Stimulated activated CD4-positive, alpha-beta T cell treated with anti-CD3 and anti-CD28 coated beads, Interleukin-1b, Interleukin-23, amount 100 ng/mL, for 1 hour (primary cell): ENCODE data around the gene RBL2.
A peak's percentile ranks its signal among the peaks of the same experiment; 100 is the strongest.

Experiments
- DNase-seq, 2 donors: peaks; one replicate each; pipeline ENCODE4 v3.0.0-alpha.2; 2020; ENCODE audit warnings: low read depth in 2 of 2

Gene RBL2

DNA sequence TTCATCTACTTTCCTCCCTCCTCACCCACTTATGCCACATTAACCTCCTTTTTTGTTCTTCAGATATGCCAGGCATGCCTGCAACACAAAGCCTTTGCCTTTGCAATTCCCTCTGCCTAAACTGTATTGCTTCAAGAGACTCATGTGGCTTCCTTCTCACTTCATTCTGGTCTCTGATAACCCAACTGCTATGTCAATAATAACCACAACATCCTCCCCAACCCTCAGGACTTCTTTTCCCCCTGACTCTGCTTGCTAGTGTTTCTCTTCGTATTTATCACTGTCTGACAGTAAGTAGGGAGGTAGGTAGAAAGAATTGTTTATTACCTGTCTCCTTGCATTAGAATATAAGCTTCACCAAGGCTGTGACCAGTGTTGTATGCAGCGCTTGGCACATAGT lies 22.4 kb downstream of the RBL2 start:
- no peak for DNase-seq

DNA sequence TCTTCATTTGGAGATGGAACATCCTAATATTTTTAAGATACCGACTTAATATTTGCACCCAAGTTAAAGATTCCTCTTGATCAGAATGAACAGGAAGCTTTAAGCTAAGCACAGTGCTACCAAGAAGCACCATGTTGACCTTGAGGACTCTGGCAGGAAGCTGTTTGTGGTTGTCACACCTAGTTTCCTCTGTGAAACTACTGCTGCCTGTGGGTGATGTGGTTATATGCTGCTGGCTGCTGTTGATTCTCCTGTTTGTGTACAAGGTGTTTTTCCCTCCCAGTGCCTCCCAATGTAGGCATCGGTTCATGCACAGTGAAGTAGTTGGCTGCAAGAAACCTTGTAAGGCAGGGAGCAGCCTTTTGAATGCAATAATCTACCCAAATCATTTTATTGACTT lies 23.4 kb downstream of the RBL2 start:
- no peak for DNase-seq

- DNase-seq: no peak
These were observed 24.4 kb downstream of the RBL2 start for GRCh38 chr16:53458635-53459034.

- no peak for DNase-seq
These were observed 31.5 kb downstream of the RBL2 start for GRCh38 chr16:53465606-53466280.

DNA sequence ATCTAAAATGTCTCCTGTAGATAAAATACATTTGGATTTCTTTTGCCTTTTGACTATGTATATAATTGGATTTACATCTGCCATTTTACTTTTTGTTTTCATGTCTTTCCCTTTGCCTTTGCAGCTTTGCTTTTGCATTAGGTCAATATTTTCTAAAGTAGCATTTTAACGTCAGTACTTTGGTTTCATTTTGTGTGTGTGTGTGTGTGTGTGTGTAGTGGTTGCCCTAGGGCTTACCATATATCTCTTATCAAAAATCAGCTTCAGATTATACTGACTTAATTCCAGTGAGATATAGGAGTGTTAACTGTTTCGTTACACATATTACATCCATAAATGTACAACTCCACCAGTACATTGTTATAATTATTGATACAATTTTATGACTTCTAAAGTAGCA lies 42.6 kb downstream of the RBL2 start:
- DNase-seq: no peak

GRCh38 chr16:53478965-53479364 lies 44.7 kb downstream of the RBL2 start:
- DNase-seq: no peak

DNA sequence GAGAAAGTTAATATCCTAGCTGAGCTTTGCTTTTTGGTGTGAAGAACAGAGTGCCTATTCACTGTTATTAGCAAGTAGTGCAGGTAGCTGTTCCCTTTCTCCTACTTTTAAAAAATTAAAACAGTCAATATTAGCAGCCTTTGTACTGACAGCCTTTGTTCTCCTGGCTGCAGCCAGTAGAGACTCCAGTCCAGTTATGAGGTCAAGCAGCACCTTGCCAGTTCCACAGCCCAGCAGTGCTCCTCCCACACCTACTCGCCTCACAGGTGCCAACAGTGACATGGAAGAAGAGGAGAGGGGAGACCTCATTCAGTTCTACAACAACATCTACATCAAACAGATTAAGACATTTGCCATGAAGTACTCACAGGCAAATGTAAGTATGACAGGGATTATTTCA lies 46.1 kb downstream of the RBL2 start:
- DNase-seq: no peak

- DNase-seq: no peak
These were observed 47.9 kb downstream of the RBL2 start for GRCh38 chr16:53482123-53482522.

- DNase-seq: no peak
These were observed 50.3 kb downstream of the RBL2 start for GRCh38 chr16:53484542-53484941.

DNA sequence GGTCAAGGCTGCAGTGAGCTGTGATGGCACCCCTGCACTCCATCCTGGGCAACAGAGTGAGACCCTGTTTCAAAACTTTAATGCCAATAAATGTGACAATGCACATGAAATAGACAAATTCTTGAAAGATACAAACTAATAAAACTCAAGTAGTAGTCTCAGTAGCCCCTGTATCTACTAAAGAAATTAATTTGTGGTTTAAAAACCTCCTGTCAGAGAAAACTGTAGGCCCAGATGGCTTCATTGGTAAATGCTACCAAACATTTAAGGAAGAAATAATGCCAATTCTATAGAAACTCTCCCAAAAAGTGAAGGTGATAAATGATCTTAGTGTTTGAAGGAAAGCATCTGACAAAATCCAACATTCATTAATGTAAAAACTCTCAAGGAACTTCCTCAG lies 52.0 kb downstream of the RBL2 start:
- DNase-seq: no peak

DNA sequence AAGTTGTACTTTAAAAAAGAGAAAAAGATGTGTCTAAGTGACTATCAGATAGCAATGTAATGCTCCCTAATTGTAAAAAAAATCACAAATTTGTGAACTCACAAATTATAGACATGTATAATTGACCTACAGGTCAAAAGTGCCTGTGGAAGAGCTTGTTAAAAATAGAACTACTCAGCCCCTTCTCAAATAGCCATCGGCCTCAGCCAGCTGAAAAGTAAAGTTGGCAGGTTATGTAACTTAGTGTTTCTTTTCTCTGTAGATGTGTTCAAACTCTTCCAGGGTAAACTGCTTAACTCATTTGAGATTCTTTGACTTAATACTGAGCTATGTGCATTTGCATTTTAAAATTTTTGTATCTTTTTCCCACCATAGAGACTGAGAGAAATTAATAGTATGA lies 55.5 kb downstream of the RBL2 start:
- no peak for DNase-seq

GRCh38 chr16:53492503-53492902 lies 58.2 kb downstream of the RBL2 start:
- DNase-seq: no peak

DNA sequence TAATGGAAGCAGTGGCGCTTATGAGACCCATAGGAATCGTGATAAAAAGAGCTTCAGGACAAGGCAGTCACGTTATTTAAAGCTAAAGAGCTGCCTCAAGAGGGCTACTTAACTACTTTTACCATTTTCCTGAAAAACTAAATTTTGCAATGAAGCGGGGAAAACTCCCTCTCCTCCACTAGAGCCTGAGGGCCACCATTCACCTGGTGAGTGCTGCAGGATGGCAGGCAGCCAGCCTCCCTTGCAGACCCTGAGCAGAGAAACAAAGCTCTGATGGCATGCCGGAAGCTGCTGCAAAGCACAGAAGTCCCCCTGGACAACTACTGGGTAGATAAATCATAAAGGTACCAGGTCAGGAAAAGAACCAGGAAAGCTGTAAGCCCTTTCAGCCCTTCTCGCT lies 60.4 kb downstream of the RBL2 start:
- DNase-seq: no peak

GRCh38 chr16:53495325-53495724 lies 61.1 kb downstream of the RBL2 start:
- DNase-seq: no peak

- no peak for DNase-seq
These were observed 64.7 kb downstream of the RBL2 start for GRCh38 chr16:53498984-53499383.

DNA sequence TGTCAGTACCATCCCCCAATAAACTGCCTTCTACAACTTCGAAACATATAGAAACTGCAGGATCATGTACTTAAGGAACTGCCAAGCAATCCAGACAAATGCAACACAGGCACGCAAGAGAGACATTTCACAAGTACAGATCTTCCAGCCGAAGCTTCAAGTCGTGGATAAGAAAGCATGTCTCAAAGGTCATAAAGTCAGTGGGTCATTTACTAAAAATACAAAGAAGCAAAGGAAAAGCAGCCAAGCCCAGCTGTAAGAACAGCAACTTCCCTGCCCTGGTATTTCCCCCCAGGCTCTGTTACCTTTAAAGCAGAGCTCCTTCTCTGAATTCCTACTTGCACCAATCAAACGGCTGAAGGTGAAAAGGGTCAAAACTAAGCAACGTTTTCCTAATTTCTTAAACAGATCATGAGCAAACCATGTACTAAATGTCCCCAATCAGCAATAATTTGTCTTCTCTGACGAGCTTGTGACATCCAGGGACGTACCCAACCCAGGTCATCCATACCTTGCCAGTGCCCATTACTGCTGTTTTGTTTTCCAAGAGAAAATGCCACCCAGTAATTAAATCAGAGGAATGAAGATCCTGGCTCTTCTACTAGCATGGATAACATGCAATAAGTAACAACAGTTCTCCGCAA lies 67.1 kb downstream of the RBL2 start:
- no peak for DNase-seq

GRCh38 chr16:53502331-53503269 lies 68.3 kb downstream of the RBL2 start, which contains the start of gene AKTIP:
AKTIP (minus strand) TSS chr16:53503209; CDS start chr16:53500259, 2,950 bp downstream.
- DNase-seq: no peak

- peak; percentile 99 to 100 for DNase-seq
These were observed 69.1 kb downstream of the RBL2 start for GRCh38 chr16:53503270-53503923.

GRCh38 chr16:53503991-53504663 lies 69.9 kb downstream of the RBL2 start:
- DNase-seq: no peak

DNA sequence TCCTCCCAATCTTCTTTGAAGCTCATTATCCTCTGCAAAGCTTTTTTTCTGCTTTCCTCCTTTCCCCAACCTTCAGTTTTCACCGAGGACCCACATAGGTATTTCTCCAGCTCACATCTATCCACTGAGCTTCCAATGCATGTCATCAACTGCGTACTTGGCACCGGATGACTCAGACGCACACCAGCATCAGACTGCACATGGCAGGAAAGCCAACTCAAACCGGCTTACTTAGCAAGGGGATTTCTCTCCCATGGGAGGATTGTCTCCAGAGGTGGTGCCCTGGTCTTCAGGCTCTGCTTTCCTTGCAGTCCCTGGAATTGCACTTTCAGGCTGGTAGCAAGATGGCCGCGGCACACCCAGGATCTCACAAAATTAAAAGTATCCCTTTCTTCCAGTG lies 70.4 kb downstream of the RBL2 start:
- DNase-seq: no peak

DNA sequence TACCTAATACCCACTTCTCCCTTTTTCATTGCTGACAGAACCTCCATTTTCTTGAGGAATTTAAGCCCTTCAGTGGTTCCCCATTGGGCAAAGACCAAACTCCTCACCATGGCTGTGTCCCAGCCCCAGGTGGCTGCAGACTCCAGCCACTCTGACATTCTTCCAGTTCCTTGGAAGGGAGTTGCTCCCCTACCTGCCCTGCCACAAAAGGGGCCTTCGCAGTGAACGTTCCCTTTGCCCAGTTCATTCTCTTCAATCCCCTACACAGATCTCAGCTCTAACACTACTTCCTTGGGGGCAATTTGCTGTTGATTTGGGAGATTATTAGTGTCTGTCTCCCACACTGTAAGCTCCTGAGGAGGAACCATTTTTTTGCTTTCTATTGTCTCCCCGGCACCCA lies 72.0 kb downstream of the RBL2 start:
- DNase-seq: no peak
